GM23338 (cell line): ENCODE measurements around the gene AOPEP. TPM values are rescaled to one million over a fixed set of nuclear protein-coding genes. Genes with fewer than 3 reads are reported as not detected.

Experiments
- ATAC-seq: fragments of 200-7000 bp; cut with Tn5 transposase; 3 replicates; pipeline ENCODE4 v1.9.1; 2020
- DNase-seq: peaks from one replicate; pipeline ENCODE4 v3.0.0-alpha.2; 2015; ENCODE audit warnings: low spot score
- H2AFZ ChIP-seq: fragments of 200-600 bp; sonication (generic); 2 replicates; pipeline ENCODE4 v1.8.0; 2016; ENCODE audit warnings: antibody characterized with exemption, mild to moderate bottlenecking, moderate library complexity
- H3F3A ChIP-seq: fragments of 200-600 bp; sonication (generic); replicated peaks from 2 replicates; pipeline ENCODE4 v1.8.0; 2017; ENCODE audit warnings: antibody characterized with exemption, mixed run types, low read depth
- H3K27ac ChIP-seq: fragments of 200-600 bp; sonication (generic); 2 replicates; pipeline ENCODE4 v1.6.1; 2016; ENCODE audit warnings: low read depth
- H3K27me3 ChIP-seq: fragments of 200-600 bp; sonication (generic); 2 replicates; pipeline ENCODE4 v1.8.0; 2016; ENCODE audit warnings: mild to moderate bottlenecking, mixed run types, moderate library complexity; ENCODE audit not compliant: insufficient read depth
- H3K36me3 ChIP-seq: fragments of 200-600 bp; sonication (generic); 2 replicates; pipeline ENCODE4 v1.8.0; 2016; ENCODE audit warnings: mild to moderate bottlenecking; ENCODE audit not compliant: insufficient read depth
- H3K4me1 ChIP-seq: fragments of 200-600 bp; sonication (generic); 2 replicates; pipeline ENCODE4 v1.8.0; 2016; ENCODE audit warnings: mild to moderate bottlenecking, moderate library complexity; ENCODE audit not compliant: insufficient read depth
- H3K4me2 ChIP-seq: fragments of 200-600 bp; sonication (generic); 2 replicates; pipeline ENCODE4 v1.7.1; 2017; ENCODE audit warnings: mixed run types
- H3K4me3 ChIP-seq: fragments of 200-600 bp; sonication (generic); 2 replicates; pipeline ENCODE4 v1.6.1; 2016; ENCODE audit warnings: mixed run types
- H3K79me2 ChIP-seq: fragments of 200-600 bp; sonication (generic); replicated peaks from 2 replicates; pipeline ENCODE4 v1.8.0; 2017; ENCODE audit warnings: mild to moderate bottlenecking; ENCODE audit not compliant: insufficient read depth
- H3K9me2 ChIP-seq: fragments of 200-600 bp; sonication (generic); 2 replicates; pipeline ENCODE4 v1.8.0; 2017; ENCODE audit not compliant: insufficient read depth
- H4K20me1 ChIP-seq: fragments of 200-600 bp; sonication (generic); replicated peaks from 2 replicates; pipeline ENCODE4 v1.8.0; 2017; ENCODE audit warnings: mild to moderate bottlenecking; ENCODE audit not compliant: insufficient read depth
- H3K27ac Mint-ChIP-seq: 2 replicates; pipeline ENCODE4 v1.8.0; 2020; ENCODE audit warnings: inconsistent platforms, mild to moderate bottlenecking, moderate library complexity, mixed read lengths
- H3K27me3 Mint-ChIP-seq: 3 replicates; pipeline ENCODE4 v1.8.0; 2022; ENCODE audit warnings: low read depth, mild to moderate bottlenecking, moderate library complexity, mixed read lengths, inconsistent platforms; ENCODE audit not compliant: insufficient read depth, poor library complexity
- H3K36me3 Mint-ChIP-seq: 3 replicates; pipeline ENCODE4 v1.8.0; 2021; ENCODE audit warnings: low read depth, mild to moderate bottlenecking, inconsistent platforms, moderate library complexity, mixed read lengths
- H3K4me1 Mint-ChIP-seq: 3 replicates; pipeline ENCODE4 v1.8.0; 2020; ENCODE audit warnings: mild to moderate bottlenecking, inconsistent platforms, mixed read lengths
- H3K4me3 Mint-ChIP-seq: 3 replicates; pipeline ENCODE4 v1.8.0; 2021; ENCODE audit warnings: moderate library complexity, mild to moderate bottlenecking, inconsistent platforms, mixed read lengths
- H3K9me3 Mint-ChIP-seq: 3 replicates; pipeline ENCODE4 v1.8.0; 2020; ENCODE audit warnings: moderate library complexity, mild to moderate bottlenecking, inconsistent platforms, mixed read lengths
- CREB1 ChIP-seq: fragments of 250-450 bp; sonication (Bioruptor Pico); IDR thresholded peaks from 2 replicates; pipeline ENCODE4 v1.5.0; 2020; ENCODE audit warnings: low read depth, mild to moderate bottlenecking, moderate library complexity
- EZH2 ChIP-seq: fragments of 200-600 bp; sonication (generic); IDR thresholded peaks from one replicate; pipeline ENCODE4 v1.8.0; 2017; ENCODE audit warnings: antibody characterized with exemption, mild to moderate bottlenecking, low read depth; ENCODE audit not compliant: unreplicated experiment
- JUNB ChIP-seq: IDR thresholded peaks from one replicate; pipeline ENCODE4 v1.6.1; 2016; ENCODE audit warnings: antibody characterized with exemption; ENCODE audit not compliant: unreplicated experiment
- POLR2AphosphoS5 ChIP-seq: IDR thresholded peaks from 2 replicates; pipeline ENCODE4 v1.6.1; 2016; ENCODE audit warnings: antibody characterized with exemption, low read depth
- STAT1 ChIP-seq: IDR thresholded peaks from one replicate; pipeline ENCODE4 v1.6.1; 2016; ENCODE audit warnings: antibody characterized with exemption; ENCODE audit not compliant: unreplicated experiment
- ZNF114 ChIP-seq: fragments of 250-450 bp; sonication (Bioruptor Pico); IDR thresholded peaks from 2 replicates; pipeline ENCODE4 v1.5.0; 2020; ENCODE audit warnings: mild to moderate bottlenecking, moderate library complexity
- ZNF331 ChIP-seq: fragments of 250-450 bp; sonication (Bioruptor Pico); IDR thresholded peaks from 2 replicates; pipeline ENCODE4 v1.5.0; 2020; ENCODE audit warnings: low read depth, mild to moderate bottlenecking, moderate library complexity
- polyA plus RNA-seq: library from polyadenylated mRNA; unstranded; fragments of >200 nt; fragmentation: Nextera tagmentation; extraction: Ambion mirVana; gene quantifications from 2 replicates; pipeline ENCODE4 v1.2.1, GENCODE V29; 2016
- total RNA-seq: library from RNA; depleted of rRNA; stranded (reverse); fragments of >200 nt; shearing (Covaris generic); gene quantifications from 2 replicates; pipeline ENCODE4 v1.2.3, GENCODE V29; 2014
- TF ChIP-seq, protein P1 (sequence below), 2 experiments: fragments of 200-600 bp in 1 of 2; sonication (generic) in 1 of 2; conservative IDR thresholded peaks; 2 replicates each; pipeline versions ENCODE4 v1.5.1 to v1.6.1; 2016 to 2017; ENCODE audit warnings: antibody characterized with exemption in 2 of 2, low read depth in 2 of 2, mild to moderate bottlenecking in 2 of 2, moderate library complexity in 1 of 2
- TF ChIP-seq, protein P2 (sequence below): fragments of 250-450 bp; sonication (Bioruptor Pico); IDR thresholded peaks from 2 replicates; pipeline ENCODE4 v1.5.0; 2020; ENCODE audit warnings: mild to moderate bottlenecking, moderate library complexity
- TF ChIP-seq, protein P3 (sequence below): IDR thresholded peaks from 2 replicates; pipeline ENCODE4 v1.6.1; 2016; ENCODE audit warnings: antibody characterized with exemption

AOPEP gene
- total and polyA plus RNA-seq, 2 experiments from 2014 or later: 7.0 to 16.5 TPM

DNA sequence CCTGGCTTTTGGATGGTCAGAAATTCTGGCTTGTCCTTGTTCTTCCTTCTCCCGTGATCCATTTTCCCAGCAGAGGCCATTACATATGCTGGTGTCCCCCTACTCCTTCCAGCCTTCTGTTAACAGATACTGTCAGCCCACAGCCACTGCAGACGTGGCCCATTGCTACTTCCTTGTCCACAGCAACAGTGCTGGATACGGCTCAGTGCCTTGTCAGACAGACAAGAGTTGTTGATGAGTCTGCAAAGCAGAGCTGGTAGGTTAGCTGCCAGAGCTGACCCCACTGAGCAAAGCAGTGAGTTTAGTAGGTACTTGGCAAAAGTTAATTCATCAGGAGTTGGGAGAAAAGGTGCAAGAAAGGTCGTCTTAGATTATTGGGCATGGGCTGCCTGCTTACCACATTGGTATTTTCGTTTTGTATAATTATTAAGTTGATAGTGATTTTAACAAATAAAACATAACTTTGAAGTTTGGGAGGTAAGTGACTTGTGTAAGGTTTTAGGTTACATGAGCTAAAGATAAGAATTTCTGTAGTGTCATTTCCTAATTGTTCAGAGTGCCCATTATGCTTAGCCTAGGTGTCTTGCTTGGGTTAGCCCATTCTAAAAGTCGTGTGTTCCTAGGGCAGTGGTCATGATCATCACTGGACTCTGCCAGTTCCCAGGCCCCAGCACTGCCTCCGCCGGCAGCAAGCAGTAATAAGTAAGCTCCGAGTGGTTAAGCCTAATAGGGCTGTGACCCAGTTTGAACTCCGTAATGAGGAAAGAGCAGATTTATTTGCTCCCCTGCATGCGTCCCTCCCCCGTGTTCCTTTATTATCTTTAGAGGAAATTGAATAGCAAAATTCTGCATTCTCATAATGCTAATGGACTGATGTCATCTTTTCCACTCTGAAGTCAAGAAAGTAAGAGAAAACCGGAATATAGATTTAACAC lies 299.0 kb downstream of the AOPEP start (continued):
- TF ChIP-seq CREB1 (CRISPR knock-in tag): no peak
- no peak for TF ChIP-seq JUNB

DNA sequence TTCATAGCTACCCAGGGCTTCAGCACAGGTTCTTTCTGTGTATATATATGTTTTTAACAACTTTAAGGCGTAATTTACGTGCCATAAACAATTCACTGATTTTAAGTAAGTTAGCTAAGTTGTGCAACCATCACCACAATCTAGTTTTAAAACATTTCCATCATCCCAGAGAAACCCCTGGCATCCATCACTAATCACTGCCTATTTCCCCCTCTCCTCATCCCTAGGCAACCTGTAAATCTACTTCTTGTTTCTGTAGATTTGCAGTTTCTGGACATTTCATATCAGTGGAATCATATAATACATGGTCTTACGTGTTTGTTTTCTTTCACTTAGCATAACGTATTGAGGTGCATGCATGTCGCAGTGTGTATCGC lies 299.6 kb downstream of the AOPEP start:
- H3K79me2 ChIP-seq: no peaks in the 10 kb centered on the region
- no peaks in the 10 kb centered on the region for H3K36me3 ChIP-seq
- no peaks in the 10 kb centered on the region for H3K36me3 Mint-ChIP-seq
- no peak for ATAC-seq
- H2AFZ ChIP-seq: no peak overlapping the region
- no peak overlapping the region for H3K27ac Mint-ChIP-seq
- peaks cover 2% of the 10 kb centered on the region for H3K27me3 Mint-ChIP-seq
- no peaks in the 10 kb centered on the region for H4K20me1 ChIP-seq
- DNase-seq: no peak
- H3K9me2 ChIP-seq: no peaks in the 10 kb centered on the region
- H3K27me3 ChIP-seq: no peaks in the 10 kb centered on the region
- TF ChIP-seq, protein P1, sequence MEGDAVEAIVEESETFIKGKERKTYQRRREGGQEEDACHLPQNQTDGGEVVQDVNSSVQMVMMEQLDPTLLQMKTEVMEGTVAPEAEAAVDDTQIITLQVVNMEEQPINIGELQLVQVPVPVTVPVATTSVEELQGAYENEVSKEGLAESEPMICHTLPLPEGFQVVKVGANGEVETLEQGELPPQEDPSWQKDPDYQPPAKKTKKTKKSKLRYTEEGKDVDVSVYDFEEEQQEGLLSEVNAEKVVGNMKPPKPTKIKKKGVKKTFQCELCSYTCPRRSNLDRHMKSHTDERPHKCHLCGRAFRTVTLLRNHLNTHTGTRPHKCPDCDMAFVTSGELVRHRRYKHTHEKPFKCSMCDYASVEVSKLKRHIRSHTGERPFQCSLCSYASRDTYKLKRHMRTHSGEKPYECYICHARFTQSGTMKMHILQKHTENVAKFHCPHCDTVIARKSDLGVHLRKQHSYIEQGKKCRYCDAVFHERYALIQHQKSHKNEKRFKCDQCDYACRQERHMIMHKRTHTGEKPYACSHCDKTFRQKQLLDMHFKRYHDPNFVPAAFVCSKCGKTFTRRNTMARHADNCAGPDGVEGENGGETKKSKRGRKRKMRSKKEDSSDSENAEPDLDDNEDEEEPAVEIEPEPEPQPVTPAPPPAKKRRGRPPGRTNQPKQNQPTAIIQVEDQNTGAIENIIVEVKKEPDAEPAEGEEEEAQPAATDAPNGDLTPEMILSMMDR (conservative IDR thresholded peaks at IDR 0.05; ENCODE audit: low read depth in 2 of 2): no peak
- TF ChIP-seq POLR2AphosphoS5: no peak
- TF ChIP-seq, protein P2, sequence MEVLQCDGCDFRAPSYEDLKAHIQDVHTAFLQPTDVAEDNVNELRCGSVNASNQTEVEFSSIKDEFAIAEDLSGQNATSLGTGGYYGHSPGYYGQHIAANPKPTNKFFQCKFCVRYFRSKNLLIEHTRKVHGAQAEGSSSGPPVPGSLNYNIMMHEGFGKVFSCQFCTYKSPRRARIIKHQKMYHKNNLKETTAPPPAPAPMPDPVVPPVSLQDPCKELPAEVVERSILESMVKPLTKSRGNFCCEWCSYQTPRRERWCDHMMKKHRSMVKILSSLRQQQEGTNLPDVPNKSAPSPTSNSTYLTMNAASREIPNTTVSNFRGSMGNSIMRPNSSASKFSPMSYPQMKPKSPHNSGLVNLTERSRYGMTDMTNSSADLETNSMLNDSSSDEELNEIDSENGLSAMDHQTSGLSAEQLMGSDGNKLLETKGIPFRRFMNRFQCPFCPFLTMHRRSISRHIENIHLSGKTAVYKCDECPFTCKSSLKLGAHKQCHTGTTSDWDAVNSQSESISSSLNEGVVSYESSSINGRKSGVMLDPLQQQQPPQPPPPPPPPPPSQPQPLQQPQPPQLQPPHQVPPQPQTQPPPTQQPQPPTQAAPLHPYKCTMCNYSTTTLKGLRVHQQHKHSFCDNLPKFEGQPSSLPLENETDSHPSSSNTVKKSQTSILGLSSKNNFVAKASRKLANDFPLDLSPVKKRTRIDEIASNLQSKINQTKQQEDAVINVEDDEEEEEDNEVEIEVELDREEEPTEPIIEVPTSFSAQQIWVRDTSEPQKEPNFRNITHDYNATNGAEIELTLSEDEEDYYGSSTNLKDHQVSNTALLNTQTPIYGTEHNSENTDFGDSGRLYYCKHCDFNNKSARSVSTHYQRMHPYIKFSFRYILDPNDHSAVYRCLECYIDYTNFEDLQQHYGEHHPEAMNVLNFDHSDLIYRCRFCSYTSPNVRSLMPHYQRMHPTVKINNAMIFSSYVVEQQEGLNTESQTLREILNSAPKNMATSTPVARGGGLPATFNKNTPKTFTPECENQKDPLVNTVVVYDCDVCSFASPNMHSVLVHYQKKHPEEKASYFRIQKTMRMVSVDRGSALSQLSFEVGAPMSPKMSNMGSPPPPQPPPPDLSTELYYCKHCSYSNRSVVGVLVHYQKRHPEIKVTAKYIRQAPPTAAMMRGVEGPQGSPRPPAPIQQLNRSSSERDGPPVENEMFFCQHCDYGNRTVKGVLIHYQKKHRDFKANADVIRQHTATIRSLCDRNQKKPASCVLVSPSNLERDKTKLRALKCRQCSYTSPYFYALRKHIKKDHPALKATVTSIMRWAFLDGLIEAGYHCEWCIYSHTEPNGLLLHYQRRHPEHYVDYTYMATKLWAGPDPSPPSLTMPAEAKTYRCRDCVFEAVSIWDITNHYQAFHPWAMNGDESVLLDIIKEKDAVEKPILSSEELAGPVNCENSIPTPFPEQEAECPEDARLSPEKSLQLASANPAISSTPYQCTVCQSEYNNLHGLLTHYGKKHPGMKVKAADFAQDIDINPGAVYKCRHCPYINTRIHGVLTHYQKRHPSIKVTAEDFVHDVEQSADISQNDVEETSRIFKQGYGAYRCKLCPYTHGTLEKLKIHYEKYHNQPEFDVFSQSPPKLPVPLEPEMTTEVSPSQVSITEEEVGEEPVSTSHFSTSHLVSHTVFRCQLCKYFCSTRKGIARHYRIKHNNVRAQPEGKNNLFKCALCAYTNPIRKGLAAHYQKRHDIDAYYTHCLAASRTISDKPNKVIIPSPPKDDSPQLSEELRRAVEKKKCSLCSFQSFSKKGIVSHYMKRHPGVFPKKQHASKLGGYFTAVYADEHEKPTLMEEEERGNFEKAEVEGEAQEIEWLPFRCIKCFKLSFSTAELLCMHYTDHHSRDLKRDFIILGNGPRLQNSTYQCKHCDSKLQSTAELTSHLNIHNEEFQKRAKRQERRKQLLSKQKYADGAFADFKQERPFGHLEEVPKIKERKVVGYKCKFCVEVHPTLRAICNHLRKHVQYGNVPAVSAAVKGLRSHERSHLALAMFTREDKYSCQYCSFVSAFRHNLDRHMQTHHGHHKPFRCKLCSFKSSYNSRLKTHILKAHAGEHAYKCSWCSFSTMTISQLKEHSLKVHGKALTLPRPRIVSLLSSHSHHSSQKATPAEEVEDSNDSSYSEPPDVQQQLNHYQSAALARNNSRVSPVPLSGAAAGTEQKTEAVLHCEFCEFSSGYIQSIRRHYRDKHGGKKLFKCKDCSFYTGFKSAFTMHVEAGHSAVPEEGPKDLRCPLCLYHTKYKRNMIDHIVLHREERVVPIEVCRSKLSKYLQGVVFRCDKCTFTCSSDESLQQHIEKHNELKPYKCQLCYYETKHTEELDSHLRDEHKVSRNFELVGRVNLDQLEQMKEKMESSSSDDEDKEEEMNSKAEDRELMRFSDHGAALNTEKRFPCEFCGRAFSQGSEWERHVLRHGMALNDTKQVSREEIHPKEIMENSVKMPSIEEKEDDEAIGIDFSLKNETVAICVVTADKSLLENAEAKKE: no peak
- TF ChIP-seq CREB1 (CRISPR knock-in tag): no peak
- no peak for TF ChIP-seq STAT1
- TF ChIP-seq, protein P3, sequence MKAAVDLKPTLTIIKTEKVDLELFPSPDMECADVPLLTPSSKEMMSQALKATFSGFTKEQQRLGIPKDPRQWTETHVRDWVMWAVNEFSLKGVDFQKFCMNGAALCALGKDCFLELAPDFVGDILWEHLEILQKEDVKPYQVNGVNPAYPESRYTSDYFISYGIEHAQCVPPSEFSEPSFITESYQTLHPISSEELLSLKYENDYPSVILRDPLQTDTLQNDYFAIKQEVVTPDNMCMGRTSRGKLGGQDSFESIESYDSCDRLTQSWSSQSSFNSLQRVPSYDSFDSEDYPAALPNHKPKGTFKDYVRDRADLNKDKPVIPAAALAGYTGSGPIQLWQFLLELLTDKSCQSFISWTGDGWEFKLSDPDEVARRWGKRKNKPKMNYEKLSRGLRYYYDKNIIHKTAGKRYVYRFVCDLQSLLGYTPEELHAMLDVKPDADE: no peak
- no peak for TF ChIP-seq ZNF114
- no peak for TF ChIP-seq EZH2
- no peak for TF ChIP-seq JUNB
- no peak for TF ChIP-seq ZNF331 (CRISPR knock-in tag)
- H3K4me2 ChIP-seq: no peak overlapping the region
- peaks cover 17% of the 10 kb centered on the region; the same call in 2 of the 3 replicates for H3K4me1 Mint-ChIP-seq
- no peak overlapping the region for H3K27ac ChIP-seq
- no peaks in the 10 kb centered on the region for H3K9me3 Mint-ChIP-seq
- no peak overlapping the region for H3K4me3 Mint-ChIP-seq
- H3K4me1 ChIP-seq: no peaks in the 10 kb centered on the region
- H3F3A ChIP-seq: no peaks in the 10 kb centered on the region
- no peak overlapping the region for H3K4me3 ChIP-seq
